Stimulated activated CD8-positive, alpha-beta memory T cell treated with anti-CD3 and anti-CD28 coated beads, Interleukin-12 subunit alpha, Interleukin-12 subunit beta, amount 100 ng/mL, for 24 hours (primary cell): Measurements from ENCODE around the gene DNAI1.

Source experiments
- DNase-seq: peaks from one replicate; pipeline ENCODE4 v3.0.0-alpha.2; 2020; ENCODE audit errors: extremely low read depth

DNAI1 gene

DNA sequence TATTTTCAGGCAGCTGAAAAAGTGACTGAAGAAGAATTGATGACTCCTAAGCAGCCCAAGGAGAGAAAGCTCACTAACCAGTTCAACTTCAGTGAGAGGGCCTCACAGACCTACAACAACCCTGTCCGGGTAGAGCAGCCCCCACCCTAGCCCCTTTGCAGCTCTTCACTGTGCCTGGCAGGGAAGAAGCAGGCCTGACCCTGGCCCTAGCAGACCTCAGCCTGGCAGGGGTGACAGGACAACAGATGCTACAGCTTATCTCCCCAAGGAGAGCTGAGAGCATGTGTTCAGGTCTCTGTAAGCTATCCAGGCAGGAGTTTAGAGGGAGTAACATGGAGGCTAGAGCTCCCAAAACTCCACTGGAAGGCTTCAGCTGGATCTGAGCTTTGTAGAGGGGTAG lies 31.8 kb downstream of the DNAI1 start:
- no peak for DNase-seq

DNA sequence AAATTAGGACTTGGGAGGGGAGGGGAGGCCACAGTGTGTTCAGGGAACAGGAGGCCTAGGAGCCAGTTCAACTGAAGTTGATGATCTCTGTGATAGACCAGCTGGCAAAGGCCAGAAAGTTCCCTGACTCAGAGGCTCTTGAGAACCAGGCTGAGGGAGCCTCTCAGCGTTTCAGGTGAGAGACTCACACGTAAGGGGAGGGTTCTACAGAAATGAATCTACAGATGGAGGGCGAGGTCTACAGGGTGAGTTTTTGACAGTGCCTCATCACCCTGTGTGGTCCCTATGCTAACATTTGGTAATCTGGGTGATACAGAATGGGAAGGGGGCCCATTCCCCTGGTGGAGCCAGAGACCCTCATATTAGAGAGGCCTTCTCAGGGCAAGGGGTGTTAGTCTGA lies 32.2 kb downstream of the DNAI1 start:
- DNase-seq = no peak

DNA sequence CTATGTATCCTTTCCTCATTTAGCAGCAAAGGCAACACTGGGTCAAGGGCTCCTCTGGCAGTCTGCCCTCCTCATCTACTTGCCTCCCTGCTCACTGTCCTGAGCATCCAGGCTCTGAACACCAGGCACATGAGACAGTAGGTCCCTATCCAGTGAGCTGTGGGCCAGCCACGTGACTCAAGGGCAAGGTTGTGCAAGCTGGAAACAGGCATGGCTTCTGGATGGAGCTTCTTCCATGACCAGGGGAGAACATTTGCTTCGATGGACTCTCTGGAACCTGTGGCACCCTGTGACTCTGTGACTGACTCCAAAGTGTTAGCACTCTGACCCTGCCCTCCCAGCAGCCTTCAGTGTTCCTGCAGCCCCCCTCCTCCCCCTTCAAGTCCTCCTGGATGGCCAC lies 33.0 kb downstream of the DNAI1 start:
- DNase-seq = no peak

DNA sequence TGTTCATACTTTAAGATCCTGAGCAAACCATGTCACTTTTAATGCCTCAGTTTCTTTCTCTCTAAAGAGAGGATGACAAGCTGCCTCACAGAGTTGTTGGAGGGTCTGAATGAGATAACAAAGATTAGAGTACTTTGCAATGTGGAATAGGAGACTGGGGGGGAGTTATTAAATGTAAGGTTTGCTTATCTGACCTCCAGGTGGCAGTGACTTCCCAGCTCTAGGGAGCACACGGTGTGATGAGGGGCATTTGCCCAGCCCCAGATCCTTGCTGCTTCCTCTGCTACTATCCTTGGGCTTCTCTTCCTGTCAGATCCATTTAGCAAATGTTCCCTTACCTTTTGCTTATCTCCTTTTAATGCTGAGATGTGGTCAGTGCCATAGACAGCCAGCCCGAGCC lies 33.4 kb downstream of the DNAI1 start:
- no peak for DNase-seq

DNA sequence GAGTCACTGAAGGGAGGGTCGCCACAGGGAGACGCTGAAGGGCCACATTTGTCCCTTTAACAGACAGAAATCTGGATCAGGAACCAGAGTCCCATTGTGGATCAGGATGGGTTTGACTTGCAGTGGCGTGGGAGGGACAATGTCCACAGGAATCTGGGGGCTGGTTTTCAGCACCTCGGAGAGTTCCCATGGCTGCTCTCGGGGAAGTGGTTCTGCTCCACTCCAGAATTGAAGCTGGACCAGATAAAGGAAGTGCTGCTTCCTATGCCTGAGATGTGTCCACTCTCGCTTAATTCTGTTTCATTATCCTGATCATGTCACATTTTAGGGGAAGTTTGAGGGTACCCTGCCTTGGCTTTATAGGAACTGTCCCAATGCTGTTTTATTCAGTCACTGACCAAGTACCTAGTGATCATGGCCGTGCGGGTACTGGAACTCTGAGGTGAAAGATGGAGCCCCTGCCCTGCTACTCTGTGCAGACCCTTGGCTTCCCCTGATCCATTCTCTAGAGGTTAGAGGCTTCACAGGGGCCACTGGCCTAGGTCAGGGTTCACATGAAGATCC lies 35.4 kb downstream of the DNAI1 start:
- no peak for DNase-seq

DNA sequence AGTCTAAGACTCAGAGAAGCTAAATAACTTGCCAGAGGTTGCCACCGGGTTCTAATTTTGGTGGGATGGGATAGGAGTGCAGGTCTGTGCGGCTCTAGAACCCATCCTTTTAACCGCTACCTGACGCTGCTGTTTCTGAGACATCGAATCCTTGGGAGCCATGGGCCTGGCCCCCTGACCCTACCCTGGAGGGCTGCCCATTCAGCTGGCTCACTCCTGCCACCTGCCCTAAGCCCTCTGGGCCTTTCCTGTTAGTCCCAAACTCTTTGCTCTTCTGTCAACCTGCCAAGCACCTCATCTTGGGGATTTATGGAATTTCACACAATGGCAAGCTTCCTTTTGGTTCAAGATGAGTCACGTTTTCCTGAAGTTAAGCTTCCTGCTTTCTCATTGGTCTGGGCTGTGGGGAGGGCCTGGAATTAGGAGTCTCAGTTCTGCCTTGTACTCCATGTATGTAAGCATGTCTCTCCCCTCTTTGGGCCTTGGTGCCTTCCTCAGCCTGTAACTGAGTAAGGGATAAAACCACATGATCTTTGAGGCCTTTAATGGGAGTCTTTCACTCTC lies 37.6 kb downstream of the DNAI1 start:
- DNase-seq = no peak

DNA sequence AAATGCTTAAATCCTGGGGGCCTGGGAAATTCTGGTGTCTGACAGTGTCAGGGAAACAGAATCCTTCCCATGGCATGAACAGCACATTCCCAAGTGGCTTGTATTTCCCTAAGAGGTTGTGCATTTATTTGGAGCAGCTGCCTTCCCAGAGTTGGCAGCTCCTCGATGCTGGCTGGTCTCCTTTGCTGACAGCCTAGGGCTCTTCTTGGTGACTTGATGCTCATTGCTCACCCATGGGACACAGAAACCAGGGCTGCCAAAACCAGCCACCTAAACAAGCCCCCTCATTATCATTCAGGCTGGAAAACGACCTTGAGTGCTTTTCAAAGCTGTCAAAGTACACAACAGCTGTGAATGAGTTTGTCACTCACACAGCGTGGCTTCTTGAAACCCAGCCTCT lies 39.9 kb downstream of the DNAI1 start:
- DNase-seq = no peak

DNA sequence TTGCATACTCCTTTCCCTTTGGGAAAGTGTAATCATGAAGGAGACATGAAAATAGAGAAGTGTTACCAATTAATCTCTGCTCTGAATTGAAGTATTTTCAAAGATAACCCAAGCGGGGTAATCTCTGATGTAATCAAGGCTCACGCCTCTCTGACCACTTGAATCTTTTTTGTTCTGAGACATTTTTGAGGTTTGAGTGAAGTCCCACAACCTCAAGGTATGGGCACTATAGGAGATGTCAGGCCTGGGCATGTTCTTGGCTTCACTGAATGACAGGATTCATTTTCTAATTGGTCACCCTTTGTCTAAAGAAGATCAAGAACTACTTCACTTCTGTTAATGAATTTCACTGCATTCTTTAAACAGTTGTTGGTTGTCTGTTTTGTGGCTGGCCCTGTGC lies 40.5 kb downstream of the DNAI1 start:
- no peak for DNase-seq

DNA sequence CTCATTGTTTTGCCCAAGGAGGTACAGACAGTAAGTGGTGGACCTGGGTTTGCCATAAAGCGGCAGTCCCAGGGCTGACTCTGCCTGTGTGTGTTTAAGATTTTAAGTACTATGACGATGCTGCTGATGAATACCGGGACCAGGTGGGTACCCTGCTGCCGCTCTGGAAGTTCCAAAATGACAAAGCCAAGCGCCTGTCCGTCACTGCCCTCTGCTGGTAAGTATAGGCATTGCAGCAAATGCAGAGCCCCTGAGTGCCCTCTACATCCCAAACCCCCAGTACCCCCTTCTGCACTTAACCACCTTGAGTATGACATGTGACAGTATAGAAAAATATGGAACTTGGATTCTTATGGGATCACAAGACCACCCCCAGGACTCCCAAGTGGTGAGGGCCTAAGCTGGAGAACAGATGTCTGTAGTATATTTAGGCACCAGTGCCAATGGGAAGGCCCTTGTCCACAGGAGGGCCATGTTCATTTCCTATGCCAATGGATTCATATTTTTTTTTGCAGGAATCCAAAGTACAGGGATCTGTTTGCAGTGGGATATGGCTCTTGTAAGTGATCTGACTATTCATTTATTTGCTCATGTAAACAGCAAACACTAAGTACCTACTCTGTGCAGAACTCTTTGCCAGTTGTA lies 42.1 kb downstream of the DNAI1 start:
- peak; percentile 33 for DNase-seq

DNA sequence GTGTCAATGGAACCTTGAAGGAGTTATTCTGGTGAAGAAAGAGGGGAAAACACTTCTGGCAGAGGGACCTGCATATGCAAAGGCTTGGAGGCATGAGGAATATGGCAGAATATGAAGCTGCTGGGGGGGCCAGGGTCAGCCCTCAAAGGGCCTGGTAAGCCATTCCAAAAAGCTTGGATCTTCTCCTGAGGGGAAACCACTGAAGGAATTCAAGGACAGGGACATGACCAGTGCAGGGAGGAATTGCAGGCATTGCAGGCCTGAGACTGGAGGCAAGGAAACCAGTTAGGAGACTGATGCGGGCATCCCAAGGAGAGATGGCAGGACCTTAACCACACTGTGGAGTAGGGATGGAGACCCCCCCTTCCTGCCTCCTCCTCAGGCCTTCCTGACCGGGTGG lies 42.8 kb downstream of the DNAI1 start:
- no peak for DNase-seq

DNA sequence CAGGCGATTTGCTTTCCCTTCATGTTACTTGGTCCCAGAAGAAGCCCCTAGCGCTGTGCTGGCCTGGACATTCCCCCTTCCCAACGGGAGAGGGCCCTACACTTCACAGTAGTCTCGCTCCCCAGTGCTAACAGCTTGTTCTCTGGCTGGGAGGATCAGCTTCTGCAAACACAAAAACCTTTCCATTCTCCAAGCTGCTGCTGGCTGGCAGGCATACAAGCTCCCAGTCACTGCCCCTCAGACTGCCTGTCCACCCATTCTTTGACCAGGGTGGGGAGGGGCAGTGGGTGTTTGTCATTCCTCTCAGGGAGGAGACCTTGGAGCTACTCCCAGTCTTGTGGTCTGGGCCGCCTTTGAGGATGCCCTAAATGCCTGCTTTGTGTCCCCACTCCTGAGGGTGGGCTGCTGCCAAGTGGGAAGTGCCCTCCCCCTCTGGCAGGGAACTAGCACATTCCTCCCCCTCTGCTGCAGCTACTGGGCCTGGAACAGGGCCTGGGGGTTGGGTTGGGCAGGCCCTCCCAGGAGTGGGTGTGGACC lies 43.4 kb downstream of the DNAI1 start:
- no peak for DNase-seq

DNA sequence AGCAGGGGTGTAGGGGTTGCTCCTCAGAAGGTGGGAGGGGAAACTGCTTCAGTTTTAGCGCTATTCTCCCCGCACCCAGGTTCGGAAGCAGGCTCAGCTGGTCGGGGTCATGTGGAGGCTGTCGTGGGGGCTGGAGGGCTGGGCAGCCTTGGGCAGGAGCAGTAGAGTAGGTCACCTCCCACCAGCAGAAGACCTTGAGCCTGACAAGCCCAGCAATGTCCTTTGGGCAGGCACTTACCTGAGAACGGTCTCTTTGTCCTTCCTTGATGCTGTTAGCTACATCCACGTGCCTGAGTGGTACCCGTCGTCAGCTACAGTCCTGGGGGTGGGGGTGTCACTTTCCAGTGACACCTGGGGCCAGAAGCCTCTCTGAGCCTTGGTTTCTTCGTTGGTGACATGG lies 43.9 kb downstream of the DNAI1 start:
- DNase-seq = no peak

DNA sequence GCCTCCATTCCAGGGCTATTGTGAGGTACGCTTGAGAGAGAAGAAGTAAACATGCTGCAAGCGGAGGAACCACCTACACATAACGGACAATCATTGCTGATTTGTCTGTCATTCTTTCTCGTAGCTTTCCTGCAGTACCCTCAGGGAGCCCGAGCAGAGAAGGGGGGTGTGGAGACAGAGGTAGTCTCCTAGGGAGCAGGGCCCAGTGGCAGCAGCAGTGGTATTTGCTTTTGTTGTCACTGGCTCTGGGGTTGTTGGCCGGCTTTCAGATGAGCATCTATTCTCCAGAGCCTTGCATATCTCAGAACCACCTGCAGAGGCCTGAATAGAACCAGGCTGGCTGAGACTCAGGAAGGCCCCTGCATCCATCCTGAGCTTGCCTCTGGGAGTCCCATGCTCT lies 44.3 kb downstream of the DNAI1 start:
- DNase-seq = no peak

DNA sequence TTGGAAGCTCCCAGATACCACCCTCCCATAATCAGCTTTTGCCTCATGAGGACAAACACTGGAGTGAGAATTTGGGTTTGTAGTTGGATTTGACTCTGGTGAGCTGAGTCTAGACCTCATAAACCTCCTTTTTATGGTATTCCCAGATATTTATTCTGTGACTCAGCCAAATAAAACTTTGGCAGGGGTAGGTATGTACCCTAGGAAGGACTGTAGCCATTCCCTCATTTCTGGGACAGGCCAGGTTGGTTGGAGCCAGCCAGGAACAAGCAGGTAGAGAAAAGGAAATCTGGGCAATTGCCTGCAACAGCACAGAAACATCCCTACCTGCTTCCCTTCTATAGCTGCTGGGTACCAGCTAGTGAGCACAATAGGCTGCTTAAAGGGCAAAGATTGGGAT lies 44.8 kb downstream of the DNAI1 start:
- no peak for DNase-seq

DNA sequence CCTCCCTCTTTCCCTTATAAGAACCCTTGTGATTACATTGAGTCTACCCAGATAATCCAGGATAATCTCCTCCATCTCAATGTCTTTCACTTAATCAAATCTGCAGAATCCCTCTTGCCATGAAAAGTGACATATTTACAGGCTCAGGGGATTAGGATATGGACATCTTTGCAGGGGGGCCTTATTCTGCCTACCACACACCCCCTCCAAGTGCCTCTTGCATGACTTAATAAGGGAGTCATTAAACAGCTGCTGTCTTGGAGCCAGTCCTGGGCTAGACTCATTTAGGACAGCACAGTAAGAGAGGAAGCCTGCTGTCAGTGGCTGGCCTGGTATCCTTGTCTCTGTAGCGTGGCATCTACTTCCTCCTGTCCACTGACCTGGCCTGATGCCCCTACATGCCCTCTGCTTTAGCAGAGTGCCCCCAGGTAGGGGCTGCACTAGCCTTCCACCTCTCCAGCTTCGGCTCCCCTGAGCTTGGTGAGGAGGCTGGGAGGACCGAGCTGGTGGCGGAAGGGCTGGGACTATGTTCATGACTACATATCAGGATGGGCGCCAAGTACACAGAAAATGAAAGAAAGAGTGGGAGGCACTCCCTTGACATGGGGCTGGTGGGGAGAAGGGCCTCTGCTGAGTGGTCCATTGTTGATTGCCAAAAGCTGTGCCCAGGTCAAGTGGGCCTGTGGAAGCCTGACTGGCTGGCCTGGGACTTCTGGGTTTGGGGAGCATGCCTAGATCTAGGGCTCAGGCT lies 46.9 kb downstream of the DNAI1 start:
- no peak for DNase-seq

DNA sequence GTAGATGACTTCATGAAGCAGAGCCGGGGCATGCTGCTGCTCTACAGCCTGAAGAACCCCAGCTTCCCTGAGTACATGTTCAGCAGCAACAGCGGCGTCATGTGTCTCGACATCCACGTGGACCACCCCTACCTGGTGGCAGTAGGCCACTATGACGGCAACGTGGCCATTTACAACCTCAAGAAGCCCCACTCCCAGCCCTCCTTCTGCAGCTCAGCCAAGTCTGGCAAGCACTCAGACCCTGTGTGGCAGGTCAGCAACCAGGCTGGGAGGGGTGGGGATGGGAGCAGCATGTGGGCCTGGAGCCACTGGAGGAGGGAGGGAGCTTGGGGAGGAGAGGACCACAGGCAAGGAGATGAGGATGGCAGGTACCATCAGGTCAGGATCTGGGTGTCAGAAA lies 48.0 kb downstream of the DNAI1 start:
- no peak for DNase-seq

DNA sequence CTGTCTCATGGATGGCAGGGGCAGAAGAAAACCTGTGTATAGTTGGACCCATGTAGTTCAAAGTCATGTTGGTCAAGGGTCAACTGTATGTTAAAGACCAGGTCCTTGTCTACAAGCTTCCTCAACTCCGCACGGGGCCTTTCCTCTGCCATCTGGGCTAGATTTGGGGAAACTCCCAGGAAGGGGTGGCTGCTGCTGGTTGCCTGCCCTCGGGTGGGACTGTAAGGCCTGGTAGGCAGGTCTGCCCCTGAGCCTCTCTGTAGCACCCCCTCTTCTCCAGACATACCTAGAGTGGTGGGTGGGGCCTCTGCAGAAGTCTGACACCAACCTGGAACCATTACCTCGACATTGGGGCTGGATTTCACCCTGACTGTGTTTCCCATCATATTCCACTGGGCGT lies 49.0 kb downstream of the DNAI1 start:
- DNase-seq = no peak

DNA sequence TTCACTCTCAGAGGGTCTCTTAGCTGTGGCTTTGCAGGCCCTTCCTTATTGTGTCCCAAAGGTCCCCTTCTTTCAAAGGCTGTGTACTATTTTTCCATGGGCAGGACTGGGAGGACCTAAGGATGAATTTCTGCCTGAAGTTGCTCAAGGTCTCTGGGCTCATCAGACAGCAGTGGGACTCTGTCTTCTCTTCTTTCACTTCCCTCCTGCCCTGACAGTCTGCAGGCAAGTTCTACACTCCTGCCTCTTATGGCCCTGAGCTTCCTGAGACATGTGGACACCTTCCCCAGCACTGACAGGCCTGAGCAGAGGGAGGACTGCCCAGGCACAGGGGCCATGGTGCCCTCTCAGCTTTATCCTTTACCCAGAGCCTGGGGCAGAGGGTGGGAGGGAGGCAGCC lies 49.4 kb downstream of the DNAI1 start:
- no peak for DNase-seq

DNA sequence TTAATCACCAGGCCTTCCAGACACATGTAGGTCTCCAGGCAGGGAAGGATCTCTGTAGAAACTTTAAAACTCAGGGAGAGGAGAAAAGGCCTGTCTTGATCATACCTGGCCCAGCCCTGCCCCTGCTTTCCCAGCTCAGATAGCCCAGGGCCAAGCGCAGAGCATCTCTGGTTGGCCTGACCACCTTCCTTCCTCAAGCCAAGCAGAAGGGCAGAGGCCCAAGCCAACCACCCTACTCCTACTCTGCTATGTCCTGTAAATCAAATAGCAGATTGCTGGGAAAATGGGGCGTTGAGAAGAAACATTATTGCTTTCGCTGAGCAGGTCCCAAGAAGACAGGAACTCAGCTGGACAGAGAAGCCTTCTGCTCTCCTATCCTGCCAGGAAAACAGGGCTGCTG lies 49.9 kb downstream of the DNAI1 start:
- DNase-seq = no peak

DNA sequence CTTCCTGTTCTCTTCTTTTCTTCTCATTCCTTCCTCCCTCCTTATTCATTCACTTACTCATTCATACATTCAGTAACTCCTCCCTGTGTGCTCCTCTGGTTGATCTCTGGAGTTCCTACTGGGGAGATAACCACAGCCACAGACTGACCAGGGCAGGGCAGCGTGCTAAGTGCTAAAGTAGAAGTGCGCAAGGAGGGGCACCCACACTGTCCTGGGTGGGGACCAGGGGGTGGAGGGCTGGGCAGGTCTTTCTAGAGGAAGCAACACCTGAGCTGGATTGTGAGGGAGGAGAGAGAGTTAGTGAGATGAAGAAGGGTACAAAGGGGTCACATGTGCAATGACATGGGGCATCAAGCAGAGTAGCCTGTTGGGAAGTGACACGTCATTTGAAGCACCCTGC lies 50.3 kb downstream of the DNAI1 start:
- DNase-seq = no peak

DNA sequence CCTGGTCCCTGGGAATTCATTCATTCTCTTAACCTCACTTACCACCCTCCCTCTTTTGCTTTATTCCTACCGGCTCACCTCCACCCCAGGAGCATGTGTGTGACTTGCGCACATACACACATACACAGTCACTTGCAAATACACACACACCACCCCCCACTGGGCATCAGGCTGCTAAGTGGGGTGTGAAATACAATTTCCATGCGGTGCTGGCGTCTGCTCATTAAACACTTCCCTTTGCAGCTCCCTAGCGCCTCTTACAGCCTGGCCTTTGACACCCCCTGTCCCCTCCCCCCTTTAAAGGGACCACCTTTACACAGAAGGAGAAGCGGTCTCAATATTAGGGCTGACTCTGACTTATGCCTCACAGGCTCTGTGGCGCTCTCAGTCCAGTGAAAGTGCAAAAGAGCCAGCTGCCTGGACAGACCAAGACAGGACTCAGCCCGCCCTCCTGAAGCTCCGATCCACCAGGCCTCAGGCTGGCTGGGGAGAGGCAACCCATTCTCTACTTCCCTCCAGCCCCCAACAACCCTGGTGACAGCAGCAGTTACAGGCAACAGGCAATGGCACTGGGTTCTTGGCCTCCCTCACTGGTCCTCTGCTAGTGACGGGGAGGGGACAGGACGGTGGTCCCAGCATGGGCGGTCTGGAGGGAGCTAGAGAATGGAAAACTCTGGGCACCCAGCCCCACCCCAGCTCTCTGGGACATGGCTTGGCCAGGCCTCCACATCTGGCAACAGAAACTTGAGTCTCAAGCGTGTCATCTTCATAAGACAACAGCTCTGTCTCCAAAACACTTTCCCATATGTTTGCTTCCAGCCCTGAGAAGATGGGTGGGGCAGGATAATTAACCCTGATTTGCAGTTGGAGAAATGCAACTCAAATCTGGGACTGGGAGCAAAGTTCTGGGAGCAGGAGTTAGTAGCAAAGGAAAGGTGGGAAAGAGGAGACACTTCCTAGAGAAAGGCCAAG lies 52.2 kb downstream of the DNAI1 start:
- no peak for DNase-seq
